ENCODE measurements around the gene PGAP3.

GRCh38 chr17:39626171-39627046 is 61.4 kb downstream of the PGAP3 start, which contains the start of gene PPP1R1B:
- peak; percentile 55 for TF ChIP-seq POLR2A (IDR thresholded peaks at IDR 0.05)
- TF ChIP-seq CTCF (IDR thresholded peaks at IDR 0.05), result no peak
